Testis (tissue), 3 donors: ENCODE measurements around the gene SYNDIG1. TPM values are rescaled to one million over a fixed set of nuclear protein-coding genes. Genes with fewer than 3 reads are reported as not detected.

Source experiments
- DNase-seq: peaks from one replicate; pipeline ENCODE4 v3.0.0-alpha.2; 2019
- H3K27ac ChIP-seq, 2 donors: fragments of 200-600 bp; sonication (generic); one replicate each; pipeline ENCODE4 v1.5.1; 2019
- H3K27me3 ChIP-seq: fragments of 200-600 bp; sonication (generic); one replicate; pipeline ENCODE4 v1.5.1; 2019
- H3K36me3 ChIP-seq: fragments of 200-600 bp; sonication (generic); one replicate; pipeline ENCODE4 v1.5.1; 2017; ENCODE audit warnings: low read depth; ENCODE audit errors: missing control alignments
- H3K4me1 ChIP-seq: fragments of 200-600 bp; sonication (generic); one replicate; pipeline ENCODE4 v1.5.1; 2019
- H3K4me3 ChIP-seq, 2 donors: fragments of 200-600 bp; sonication (generic); one replicate each; pipeline ENCODE4 v1.5.1; 2017 to 2019
- H3K9me3 ChIP-seq: fragments of 200-600 bp; sonication (generic); one replicate; pipeline ENCODE4 v1.5.1; 2017
- POLR2A ChIP-seq: fragments of 450-650 bp; IDR thresholded peaks from one replicate; pipeline ENCODE4 v1.6.1; 2017; ENCODE audit warnings: antibody characterized with exemption, mild to moderate bottlenecking, moderate library complexity
- WGBS, 2 donors: methylation state at CpG; one replicate each; pipeline ENCODE4 v1.1.5; 2018; 5-methylcytosine and 5-hydroxymethylcytosine counted together
- intact Hi-C: fragments of 100-400 bp; cut with DNase I; formaldehyde crosslinking; loops from one replicate; pipeline ENCODE4 v1.15.1; 2023; ENCODE audit warnings: low total_unique reads
- polyA plus RNA-seq: library from polyadenylated mRNA; stranded (reverse); fragments of 350-450 nt; fragmentation: Illumina TruSeq; extraction: RNeasy Lipid Tissue Mini Kit (QIAGEN cat#74804); gene quantifications from one replicate; pipeline ENCODE4 v1.2.3, GENCODE V29; 2014; ENCODE audit warnings: low read depth, low replicate concordance; ENCODE audit not compliant: insufficient read depth
- total RNA-seq, 2 donors: library from RNA; depleted of rRNA; stranded (reverse); fragments of >200 nt; gene quantifications; one replicate each; pipeline ENCODE4 v1.2.3, GENCODE V29; 2016
- TF ChIP-seq, protein P1 (sequence below), 3 experiments: fragments of 450-650 bp in 2 of 3; fragments of 200-600 bp in 1 of 3; sonication (generic) in 1 of 3; IDR thresholded peaks; one replicate each; pipeline ENCODE4 v1.5.1; 2016 to 2019; ENCODE audit warnings: antibody characterized with exemption in 3 of 3, mild to moderate bottlenecking in 2 of 3, moderate library complexity in 1 of 3

The SYNDIG1 gene
- total and polyA plus RNA-seq, 3 donors from 2014 or later, result 2.1 to 3.2 (median 2.8) TPM

DNA sequence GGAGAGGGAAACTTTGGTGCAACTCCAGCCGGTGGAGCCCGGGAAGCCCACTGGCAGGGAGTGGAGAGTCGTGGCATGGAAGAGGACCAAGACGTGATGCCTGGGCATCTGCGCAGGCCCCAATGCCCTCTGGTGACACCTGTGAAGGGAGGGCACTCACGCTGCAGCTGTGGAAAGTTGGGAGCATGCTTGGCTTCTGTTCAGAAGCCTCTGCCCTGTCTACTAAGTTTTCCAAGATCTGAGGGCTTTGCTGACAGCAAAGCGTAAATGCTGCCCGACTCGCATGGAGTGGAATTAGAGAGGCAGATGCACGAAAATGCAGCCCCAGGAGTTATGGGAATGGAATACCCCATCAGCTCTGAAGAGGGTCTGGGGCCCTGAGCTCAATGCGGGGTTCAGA lies 75.7 kb downstream of the SYNDIG1 start:
- no peak for DNase-seq
- WGBS, 2 donors, result 91% methylated on average over 11 of the region's 11 CpGs
- Histone ChIP-seq H3K4me1 (no peaks in the 10 kb centered on the region), H3K27ac (no peak overlapping the region), H3K36me3 (no peaks in the 10 kb centered on the region), H3K4me3 (no peak overlapping the region), H3K27me3 (no peaks in the 10 kb centered on the region), H3K9me3 (no peaks in the 10 kb centered on the region)
- no peak for TF ChIP-seq POLR2A
- intact Hi-C loops, result no loop called here

DNA sequence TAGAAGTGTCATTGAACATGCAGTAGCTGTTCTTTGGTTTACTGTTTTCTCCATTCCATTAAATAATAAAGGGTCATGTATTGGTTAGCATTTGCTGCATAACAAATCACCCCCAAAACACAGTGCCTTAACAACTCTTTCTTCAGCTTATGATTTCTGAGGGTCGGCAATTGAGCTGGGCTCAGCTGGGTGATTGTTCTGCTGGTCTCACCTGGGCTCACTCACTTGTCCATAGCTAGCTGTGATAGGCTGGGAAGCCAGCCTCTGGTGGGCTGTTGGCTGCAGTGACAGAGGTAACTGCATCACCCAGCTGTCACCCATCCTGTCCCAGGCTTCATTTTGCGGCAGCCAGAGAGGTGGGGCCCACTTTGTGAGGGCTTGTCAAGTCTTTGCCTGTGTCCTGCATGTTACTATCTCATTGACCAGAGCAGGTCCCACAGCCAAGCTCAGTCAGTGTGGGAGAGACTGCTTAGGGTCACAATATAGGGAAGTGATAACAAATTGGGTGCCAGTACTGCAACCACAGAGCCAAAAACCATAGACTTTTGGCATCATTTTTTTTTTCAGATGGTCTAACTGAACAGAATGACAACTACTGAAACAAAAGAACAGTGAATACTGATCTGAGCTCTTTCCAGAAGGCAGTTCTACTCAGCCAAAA lies 76.9 kb downstream of the SYNDIG1 start:
- Histone ChIP-seq H3K4me3 (no peak overlapping the region), H3K4me1 (no peaks in the 10 kb centered on the region), H3K36me3 (no peaks in the 10 kb centered on the region), H3K27me3 (no peaks in the 10 kb centered on the region), H3K27ac (no peak overlapping the region), H3K9me3 (no peaks in the 10 kb centered on the region)
- intact Hi-C loops, result no loop called here
- WGBS, 2 donors, result 98 to 100% methylated on average over 2 of the region's 2 CpGs
- no peak for DNase-seq
- TF ChIP-seq POLR2A, result no peak
- TF ChIP-seq, protein P1, sequence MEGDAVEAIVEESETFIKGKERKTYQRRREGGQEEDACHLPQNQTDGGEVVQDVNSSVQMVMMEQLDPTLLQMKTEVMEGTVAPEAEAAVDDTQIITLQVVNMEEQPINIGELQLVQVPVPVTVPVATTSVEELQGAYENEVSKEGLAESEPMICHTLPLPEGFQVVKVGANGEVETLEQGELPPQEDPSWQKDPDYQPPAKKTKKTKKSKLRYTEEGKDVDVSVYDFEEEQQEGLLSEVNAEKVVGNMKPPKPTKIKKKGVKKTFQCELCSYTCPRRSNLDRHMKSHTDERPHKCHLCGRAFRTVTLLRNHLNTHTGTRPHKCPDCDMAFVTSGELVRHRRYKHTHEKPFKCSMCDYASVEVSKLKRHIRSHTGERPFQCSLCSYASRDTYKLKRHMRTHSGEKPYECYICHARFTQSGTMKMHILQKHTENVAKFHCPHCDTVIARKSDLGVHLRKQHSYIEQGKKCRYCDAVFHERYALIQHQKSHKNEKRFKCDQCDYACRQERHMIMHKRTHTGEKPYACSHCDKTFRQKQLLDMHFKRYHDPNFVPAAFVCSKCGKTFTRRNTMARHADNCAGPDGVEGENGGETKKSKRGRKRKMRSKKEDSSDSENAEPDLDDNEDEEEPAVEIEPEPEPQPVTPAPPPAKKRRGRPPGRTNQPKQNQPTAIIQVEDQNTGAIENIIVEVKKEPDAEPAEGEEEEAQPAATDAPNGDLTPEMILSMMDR (IDR thresholded peaks at IDR 0.05), result no peak

DNA sequence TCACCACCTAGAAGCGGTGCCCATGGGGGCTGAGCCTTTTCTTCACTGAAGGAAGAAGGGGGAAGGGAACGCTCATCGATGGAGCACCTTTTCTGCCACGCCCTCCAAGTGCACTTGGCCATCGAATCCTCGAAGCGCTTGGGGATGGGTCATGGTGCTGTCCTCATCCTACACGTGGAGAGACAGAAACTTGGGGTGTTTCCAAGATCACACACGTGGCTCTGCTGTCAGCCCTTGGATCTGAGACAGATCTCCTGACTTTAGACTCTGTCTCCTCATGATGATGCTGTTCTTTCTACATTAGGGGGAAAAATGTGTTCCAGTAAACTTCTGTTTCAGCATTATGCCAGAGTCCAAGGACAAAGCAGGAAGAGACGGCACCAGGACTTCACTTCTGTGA lies 78.5 kb downstream of the SYNDIG1 start:
- no peaks in the 10 kb centered on the region for H3K4me1 ChIP-seq
- no peak overlapping the region for H3K4me3 ChIP-seq
- TF ChIP-seq, protein P1 (IDR thresholded peaks at IDR 0.05), result no peak
- no peak for TF ChIP-seq POLR2A
- DNase-seq, result peak; percentile 16
- 59 to 69% methylated on average over 8 to 10 of the region's 10 CpGs for WGBS, 2 donors
- no peaks in the 10 kb centered on the region for H3K36me3 ChIP-seq
- H3K27ac ChIP-seq, result no peak overlapping the region
- H3K27me3 ChIP-seq, result no peaks in the 10 kb centered on the region
- intact Hi-C loops, result no loop called here
- H3K9me3 ChIP-seq, result no peaks in the 10 kb centered on the region

DNA sequence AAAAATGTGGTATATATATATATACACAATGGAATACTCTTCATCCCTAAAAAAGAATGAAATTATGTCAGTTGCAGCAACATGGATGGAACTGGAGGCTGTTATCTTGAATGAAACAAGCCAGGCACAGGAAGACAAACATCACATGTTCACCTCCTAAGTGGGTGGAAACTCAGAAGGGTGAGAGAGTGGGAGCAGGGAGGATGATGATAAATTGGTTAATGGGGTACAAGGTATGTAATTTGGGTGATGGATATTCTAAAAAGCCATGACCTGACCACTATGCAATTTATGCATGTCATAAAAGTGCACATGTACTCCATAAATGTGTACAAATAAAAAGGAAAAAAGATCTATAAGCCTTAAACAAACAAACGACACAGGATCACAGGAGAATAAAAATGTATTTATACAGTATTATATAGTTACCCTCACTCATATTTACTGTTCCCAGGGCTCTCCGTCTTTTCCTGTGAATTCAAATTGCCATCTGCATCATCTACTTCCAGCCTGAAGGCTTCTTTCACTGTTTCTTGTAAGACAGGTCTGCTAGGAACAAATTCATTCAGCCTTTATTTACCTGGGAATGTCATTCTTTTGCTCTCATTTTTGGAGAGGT lies 89.8 kb downstream of the SYNDIG1 start:
- TF ChIP-seq, protein P1 (IDR thresholded peaks at IDR 0.05), result no peak
- no peak for TF ChIP-seq POLR2A
- intact Hi-C loops, result no loop called here
- no peak for DNase-seq
- WGBS, 2 donors, result 80 to 87% methylated on average over 2 of the region's 2 CpGs
- no peaks in the 10 kb centered on the region for H3K9me3 ChIP-seq
- H3K27me3 ChIP-seq, result no peaks in the 10 kb centered on the region
- no peak overlapping the region for H3K27ac ChIP-seq
- H3K36me3 ChIP-seq, result no peaks in the 10 kb centered on the region
- no peaks in the 10 kb centered on the region for H3K4me1 ChIP-seq
- H3K4me3 ChIP-seq, result no peak overlapping the region

DNA sequence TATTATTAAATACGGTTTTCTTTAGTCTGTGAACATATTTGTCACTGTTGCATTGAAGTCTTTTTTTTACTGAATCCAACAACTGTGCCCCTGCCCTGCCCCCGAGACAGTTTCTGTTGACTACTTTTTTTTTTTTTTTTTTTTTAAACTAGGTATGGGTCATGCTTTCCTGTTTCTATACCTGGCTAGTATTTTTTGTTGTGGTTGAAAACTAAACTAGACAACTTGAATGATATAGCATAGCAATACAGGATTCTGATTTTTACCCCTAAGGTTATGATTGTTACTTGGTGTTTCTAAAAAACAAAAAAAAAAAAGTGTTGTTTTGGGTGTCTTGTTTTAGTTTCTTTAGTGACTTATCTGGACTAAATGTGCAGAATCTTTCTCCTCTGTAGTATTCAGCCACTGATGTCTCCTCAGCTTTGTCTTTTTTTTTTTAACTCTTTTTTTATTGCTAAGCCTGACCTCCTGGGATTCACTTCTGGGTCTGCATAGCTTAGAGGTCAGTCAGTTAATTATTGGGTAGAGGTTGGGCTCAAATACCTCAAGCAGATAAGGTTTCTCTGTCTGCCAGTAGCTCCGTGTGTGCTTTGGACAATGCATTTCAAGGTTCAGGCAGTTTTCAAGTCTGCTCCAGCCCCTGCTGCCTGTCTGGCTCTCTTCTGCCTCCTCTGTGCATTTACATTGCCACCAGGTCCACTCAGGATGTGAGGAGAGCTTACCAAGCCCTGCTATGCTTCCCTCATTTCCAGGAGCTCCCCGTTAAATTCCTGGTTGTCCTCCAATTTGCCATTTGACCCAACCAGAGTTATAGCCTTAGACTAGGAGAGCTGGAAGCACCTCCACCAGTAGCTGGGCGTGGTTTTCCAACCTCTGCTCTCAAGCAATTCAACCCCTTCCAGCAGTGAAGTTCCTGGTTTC lies 91.4 kb downstream of the SYNDIG1 start:
- DNase-seq, result no peak
- Histone ChIP-seq H3K4me1 (no peaks in the 10 kb centered on the region), H3K27ac (no peak overlapping the region), H3K27me3 (no peaks in the 10 kb centered on the region), H3K4me3 (no peak overlapping the region), H3K36me3 (no peaks in the 10 kb centered on the region), H3K9me3 (no peaks in the 10 kb centered on the region)
- intact Hi-C loops, result no loop called here
- 77 to 78% methylated on average over 5 of the region's 5 CpGs for WGBS, 2 donors
- TF ChIP-seq POLR2A, result no peak
- TF ChIP-seq, protein P1 (IDR thresholded peaks at IDR 0.05), result no peak
